GM21825 (cell line): ENCODE data around the gene TTC39C.
"Not testable (repeated sequence)": the region's sequence is repeated elsewhere in the genome, so short reads cannot be mapped to it uniquely, and the experiment has no call there.

Experiments
- ATAC-seq: cut with Tn5 transposase; IDR thresholded peaks from one replicate; pipeline ENCODE4 v1.9.1; 2021; ENCODE audit warnings: mild to moderate bottlenecking, moderate library complexity; ENCODE audit not compliant: unreplicated experiment

Gene TTC39C

GRCh38 chr18:24118750-24119577 lies 104.4 kb downstream of the TTC39C start:
- ATAC-seq: no peak

GRCh38 chr18:24120676-24121075 lies 106.1 kb downstream of the TTC39C start:
- no peak for ATAC-seq

- no peak for ATAC-seq
Measured at GRCh38 chr18:24121625-24122024, 107.1 kb downstream of the TTC39C start.

- no peak for ATAC-seq
Measured at GRCh38 chr18:24126155-24126961, 111.8 kb downstream of the TTC39C start.

GRCh38 chr18:24127735-24128134 lies 113.2 kb downstream of the TTC39C start:
- no peak for ATAC-seq

GRCh38 chr18:24128700-24129099 lies 114.1 kb downstream of the TTC39C start:
- ATAC-seq: no peak

- ATAC-seq: no peak
Measured at GRCh38 chr18:24130494-24130893, 115.9 kb downstream of the TTC39C start.

GRCh38 chr18:24136967-24137373 lies 122.4 kb downstream of the TTC39C start:
- no peak for ATAC-seq

GRCh38 chr18:24138409-24138788 lies 123.8 kb downstream of the TTC39C start:
- no peak for ATAC-seq

GRCh38 chr18:24138789-24139616 lies 124.4 kb downstream of the TTC39C start, which contains the start of gene CABYR:
CABYR (plus strand) TSS chr18:24139062; CDS start chr18:24143115, 4,053 bp downstream.
- ATAC-seq: peak; percentile 94

GRCh38 chr18:24140697-24141096 lies 126.1 kb downstream of the TTC39C start:
- ATAC-seq: no peak

GRCh38 chr18:24142376-24142775 lies 127.8 kb downstream of the TTC39C start:
- ATAC-seq: no peak

GRCh38 chr18:24149591-24149990 lies 135.0 kb downstream of the TTC39C start:
- ATAC-seq: not testable (repeated sequence)

- ATAC-seq: no peak
Measured at GRCh38 chr18:24153397-24153796, 138.8 kb downstream of the TTC39C start.

GRCh38 chr18:24157855-24158254 lies 143.3 kb downstream of the TTC39C start:
- ATAC-seq: no peak

GRCh38 chr18:24160086-24160485 lies 145.5 kb downstream of the TTC39C start:
- ATAC-seq: no peak

GRCh38 chr18:24161304-24161703 lies 146.8 kb downstream of the TTC39C start:
- ATAC-seq: no peak

GRCh38 chr18:24168496-24168895 lies 153.9 kb downstream of the TTC39C start:
- no peak for ATAC-seq

GRCh38 chr18:24170360-24170759 lies 155.8 kb downstream of the TTC39C start:
- ATAC-seq: no peak

- no peak for ATAC-seq
Measured at GRCh38 chr18:24173997-24174396, 159.4 kb downstream of the TTC39C start.
